IPS-20b (cell line): Measurements from ENCODE around the gene EEFSEC.
A peak's percentile ranks its signal among the peaks of the same experiment; 100 is the strongest.

ENCODE experiments used
- H3K27ac ChIP-seq: one replicate; pipeline ENCODE4 v1.5.1; 2013; ENCODE audit warnings: low read length
- H3K27me3 ChIP-seq: 2 replicates; pipeline ENCODE4 v1.6.1; 2013; ENCODE audit warnings: mild to moderate bottlenecking, low read length, inconsistent platforms; ENCODE audit not compliant: insufficient read depth
- H3K36me3 ChIP-seq: 2 replicates; pipeline ENCODE4 v1.6.1; 2013; ENCODE audit warnings: low read depth, mild to moderate bottlenecking, inconsistent platforms, low read length, moderate library complexity; ENCODE audit not compliant: insufficient read depth
- H3K4me1 ChIP-seq: 2 replicates; pipeline ENCODE4 v1.6.1; 2013; ENCODE audit warnings: mild to moderate bottlenecking, control low read depth, inconsistent platforms, low read length, moderate library complexity; ENCODE audit not compliant: insufficient read depth
- H3K4me3 ChIP-seq: 2 replicates; pipeline ENCODE4 v1.5.1; 2013; ENCODE audit warnings: mild to moderate bottlenecking, low read length, inconsistent platforms
- H3K9ac ChIP-seq: 2 replicates; pipeline ENCODE4 v1.6.1; 2013; ENCODE audit warnings: low read depth, mild to moderate bottlenecking, inconsistent platforms, low read length, moderate library complexity
- H3K9me3 ChIP-seq: 2 replicates; pipeline ENCODE4 v1.6.1; 2013; ENCODE audit warnings: mild to moderate bottlenecking, low read depth, low read length, inconsistent platforms; ENCODE audit not compliant: insufficient read depth

EEFSEC gene

DNA sequence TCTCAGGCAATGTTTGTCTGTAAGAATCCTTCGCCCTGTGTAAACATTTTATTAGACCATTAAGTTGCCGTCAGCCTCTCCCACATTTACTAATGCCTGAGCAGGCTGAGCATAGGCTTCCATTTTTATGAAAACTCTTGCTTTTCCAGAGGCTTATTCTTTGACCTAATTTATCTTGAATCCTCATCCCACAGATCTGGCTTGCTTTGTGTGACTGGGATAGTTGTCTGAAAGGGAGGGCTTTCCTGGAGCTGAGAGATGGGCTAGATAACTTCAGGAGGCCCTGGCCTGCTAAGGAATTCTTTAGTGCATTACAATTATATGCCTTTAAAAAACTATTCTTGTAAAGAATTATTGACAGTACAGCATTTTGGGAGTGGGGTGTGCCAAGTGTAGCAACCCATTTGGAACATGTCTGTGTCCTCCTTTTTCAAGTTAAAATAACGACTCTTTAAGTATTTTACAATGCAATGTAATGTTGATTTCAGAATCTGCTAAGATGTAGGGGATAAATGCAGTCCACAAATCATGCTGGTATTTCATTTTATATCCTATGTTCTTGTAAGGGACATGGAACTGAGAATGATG lies 52.4 kb downstream of the EEFSEC start:
- Histone ChIP-seq H3K27me3 (no peaks in the 10 kb centered on the region), H3K27ac (no peak overlapping the region), H3K36me3 (no peaks in the 10 kb centered on the region), H3K9me3 (no peaks in the 10 kb centered on the region), H3K9ac (no peak overlapping the region), H3K4me1 (peaks cover 7% of the 10 kb centered on the region), H3K4me3 (no peak overlapping the region)

DNA sequence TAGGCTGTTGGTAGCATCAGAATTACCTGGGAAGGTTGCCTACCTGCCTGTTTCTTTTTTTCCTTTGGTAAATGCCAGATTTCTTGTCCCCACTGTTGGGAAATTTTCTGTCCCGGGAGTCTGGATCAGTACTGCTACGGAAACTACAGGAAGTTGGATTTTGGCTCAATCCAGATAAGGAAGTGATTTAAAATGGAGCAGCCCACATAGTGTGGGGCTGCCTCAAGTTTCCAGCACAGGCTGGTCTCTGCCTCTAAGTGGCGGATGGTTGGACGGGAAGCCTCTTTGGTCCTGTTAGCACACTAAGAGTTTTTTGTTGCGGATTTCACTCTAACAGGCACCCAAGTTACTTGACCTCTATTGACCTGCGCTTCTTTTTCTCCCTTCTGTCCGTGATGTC lies 54.7 kb downstream of the EEFSEC start:
- Histone ChIP-seq H3K27me3 (no peaks in the 10 kb centered on the region), H3K9ac (no peak overlapping the region), H3K4me1 (peaks cover 7% of the 10 kb centered on the region), H3K9me3 (no peaks in the 10 kb centered on the region), H3K36me3 (no peaks in the 10 kb centered on the region), H3K4me3 (no peak overlapping the region), H3K27ac (no peak overlapping the region)

GRCh38 chr3:128210711-128211110 lies 57.4 kb downstream of the EEFSEC start:
- Histone ChIP-seq H3K4me3 (no peak overlapping the region), H3K27ac (no peak overlapping the region), H3K9ac (no peak overlapping the region), H3K27me3 (0 out of 2 replicates have a peak, but pooled peaks cover 1% of the 10 kb centered on the region), H3K9me3 (no peaks in the 10 kb centered on the region), H3K36me3 (no peaks in the 10 kb centered on the region), H3K4me1 (peaks cover 3% of the 10 kb centered on the region)

- Histone ChIP-seq H3K27me3 (0 out of 2 replicates have a peak, but pooled peaks cover 11% of the 10 kb centered on the region), H3K36me3 (no peaks in the 10 kb centered on the region), H3K27ac (no peak overlapping the region), H3K9me3 (no peaks in the 10 kb centered on the region), H3K9ac (no peak overlapping the region), H3K4me3 (no peak overlapping the region), H3K4me1 (peaks cover 8% of the 10 kb centered on the region)
These were observed 60.8 kb downstream of the EEFSEC start for GRCh38 chr3:128214056-128214455.

DNA sequence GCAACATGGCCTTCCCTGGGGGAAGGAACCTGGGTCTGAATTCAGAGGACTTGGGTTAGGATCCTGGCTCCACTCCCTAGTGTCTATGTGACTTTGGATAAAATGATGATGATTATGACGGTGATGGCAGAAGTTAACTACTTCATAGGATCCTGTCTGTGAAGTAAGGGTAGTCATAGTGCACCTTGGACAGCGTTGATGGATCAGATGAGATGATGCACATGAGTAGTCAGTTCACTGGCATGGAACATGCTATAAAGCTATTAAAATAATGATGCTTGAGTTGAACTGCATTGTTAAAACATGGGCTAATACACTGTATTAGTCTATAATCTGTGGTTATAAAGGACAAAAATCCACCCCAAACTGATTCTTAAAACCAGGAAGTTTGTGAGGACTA lies 62.0 kb downstream of the EEFSEC start:
- H3K9me3 ChIP-seq: no peaks in the 10 kb centered on the region
- H3K27me3 ChIP-seq: 0 out of 2 replicates have a peak, but pooled peaks cover 11% of the 10 kb centered on the region
- H3K36me3 ChIP-seq: no peaks in the 10 kb centered on the region
- H3K27ac ChIP-seq: no peak overlapping the region
- no peak overlapping the region for H3K4me3 ChIP-seq
- H3K9ac ChIP-seq: no peak overlapping the region
- H3K4me1 ChIP-seq: peaks cover 8% of the 10 kb centered on the region

- H3K9me3 ChIP-seq: no peaks in the 10 kb centered on the region
- no peaks in the 10 kb centered on the region for H3K36me3 ChIP-seq
- H3K9ac ChIP-seq: no peak overlapping the region
- no peak overlapping the region for H3K27ac ChIP-seq
- H3K27me3 ChIP-seq: 0 out of 2 replicates have a peak, but pooled peaks cover 11% of the 10 kb centered on the region
- no peak overlapping the region for H3K4me3 ChIP-seq
- peaks cover 8% of the 10 kb centered on the region for H3K4me1 ChIP-seq
These were observed 62.7 kb downstream of the EEFSEC start for GRCh38 chr3:128215800-128216495.

DNA sequence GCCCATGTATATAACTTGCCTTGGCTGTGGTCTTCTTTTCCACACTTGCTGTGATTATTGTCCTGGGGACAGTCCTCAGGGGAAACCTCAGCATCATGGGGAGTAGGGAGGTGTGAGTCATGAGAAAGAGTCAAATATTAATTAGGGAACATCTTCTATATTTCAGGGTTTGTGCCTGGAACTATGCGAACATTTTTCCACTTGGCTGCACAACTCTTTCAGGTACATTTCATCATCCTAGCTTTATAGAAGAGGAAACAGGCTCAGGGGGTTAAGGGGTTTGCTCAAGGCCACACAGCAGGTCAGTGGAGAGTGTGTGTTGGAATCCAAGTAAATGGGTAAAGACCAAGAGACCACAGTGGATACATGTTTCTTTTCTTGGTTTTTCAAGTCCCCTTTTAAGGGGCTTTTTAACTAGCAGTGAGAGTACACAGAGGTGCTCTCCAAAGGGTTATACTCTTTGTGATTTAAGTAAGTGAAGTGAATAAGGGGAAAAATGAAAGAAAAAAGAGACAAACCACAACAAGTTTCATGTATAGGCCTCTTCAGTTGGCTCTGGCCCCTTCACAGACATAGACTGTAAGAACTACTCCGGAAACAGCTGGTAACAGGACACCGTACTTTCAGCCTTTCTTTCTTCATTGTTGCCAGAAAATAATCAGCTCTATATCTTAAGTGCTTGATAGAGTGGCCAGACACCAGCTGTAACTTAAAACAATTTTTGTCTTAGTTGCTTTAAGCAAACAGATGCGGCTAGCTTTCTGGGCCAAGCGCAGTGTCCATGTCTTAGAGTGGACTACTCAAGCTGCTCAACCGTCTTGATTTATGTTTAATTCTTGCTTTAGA lies 64.6 kb downstream of the EEFSEC start:
- H3K27me3 ChIP-seq: 0 out of 2 replicates have a peak, but pooled peaks cover 11% of the 10 kb centered on the region
- H3K9me3 ChIP-seq: peaks cover 9% of the 10 kb centered on the region
- no peak overlapping the region for H3K9ac ChIP-seq
- peaks cover 8% of the 10 kb centered on the region for H3K4me1 ChIP-seq
- no peak overlapping the region for H3K4me3 ChIP-seq
- H3K27ac ChIP-seq: no peak overlapping the region
- no peaks in the 10 kb centered on the region for H3K36me3 ChIP-seq

DNA sequence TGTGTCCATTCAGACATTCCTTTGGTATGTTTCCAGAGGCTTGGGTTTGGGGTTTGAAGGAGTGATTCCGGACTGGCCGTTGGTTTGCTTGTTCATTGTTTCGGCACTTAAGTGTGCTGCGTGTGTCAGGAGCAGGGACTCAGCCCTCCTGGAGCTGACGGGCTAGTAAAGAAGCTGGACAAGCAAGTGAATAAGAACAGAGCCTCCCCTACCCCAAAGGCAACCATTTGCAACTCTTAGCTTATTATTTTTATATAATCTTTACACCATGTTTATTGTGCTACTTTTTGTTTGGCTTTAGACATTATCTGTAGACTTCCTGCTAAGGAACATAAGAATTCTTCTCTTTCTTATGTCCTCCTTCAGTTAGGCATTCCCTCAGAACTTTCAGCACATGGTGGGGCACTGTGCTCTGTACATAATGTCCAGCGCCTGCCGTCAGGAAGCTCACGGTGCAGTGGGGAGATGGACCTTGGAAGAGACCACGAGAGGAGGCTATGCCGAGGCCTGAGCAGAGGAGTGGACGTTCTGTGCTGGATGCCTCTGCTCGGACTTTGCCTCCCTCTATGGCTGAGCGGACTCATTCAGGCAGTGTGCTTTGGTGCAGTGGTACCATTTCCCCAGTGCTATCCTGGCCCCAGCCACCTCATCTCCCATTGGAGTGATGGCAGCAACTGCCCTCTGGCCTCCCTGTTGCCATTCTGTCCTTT lies 65.4 kb downstream of the EEFSEC start:
- Histone ChIP-seq H3K36me3 (no peaks in the 10 kb centered on the region), H3K9ac (no peak overlapping the region), H3K9me3 (peaks cover 17% of the 10 kb centered on the region), H3K27ac (no peak overlapping the region), H3K4me1 (peaks cover 8% of the 10 kb centered on the region), H3K27me3 (0 out of 2 replicates have a peak, but pooled peaks cover 11% of the 10 kb centered on the region), H3K4me3 (no peak overlapping the region)

DNA sequence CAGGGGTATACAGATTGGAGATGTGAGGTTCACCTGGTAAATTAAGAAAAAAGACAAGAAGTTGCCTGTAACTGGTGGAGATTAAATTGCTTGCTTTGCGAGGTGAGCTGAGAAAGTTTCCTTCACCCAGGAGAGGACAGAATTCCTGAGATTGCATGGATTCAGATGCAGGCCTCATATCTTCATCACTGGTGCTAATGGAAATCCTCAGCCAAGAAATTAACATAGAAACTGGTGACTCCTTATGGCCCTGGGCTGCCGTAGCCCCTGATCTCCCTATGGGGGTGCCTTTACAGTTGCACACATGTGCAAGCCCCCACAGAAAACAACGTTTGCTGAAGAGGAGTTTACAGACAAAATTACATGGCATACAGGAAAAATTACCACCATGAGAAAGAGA lies 68.0 kb downstream of the EEFSEC start:
- Histone ChIP-seq H3K4me1 (peaks cover 4% of the 10 kb centered on the region), H3K27me3 (0 out of 2 replicates have a peak, but pooled peaks cover 3% of the 10 kb centered on the region), H3K9ac (no peak overlapping the region), H3K9me3 (peaks cover 18% of the 10 kb centered on the region), H3K27ac (no peak overlapping the region), H3K36me3 (no peaks in the 10 kb centered on the region), H3K4me3 (no peak overlapping the region)

DNA sequence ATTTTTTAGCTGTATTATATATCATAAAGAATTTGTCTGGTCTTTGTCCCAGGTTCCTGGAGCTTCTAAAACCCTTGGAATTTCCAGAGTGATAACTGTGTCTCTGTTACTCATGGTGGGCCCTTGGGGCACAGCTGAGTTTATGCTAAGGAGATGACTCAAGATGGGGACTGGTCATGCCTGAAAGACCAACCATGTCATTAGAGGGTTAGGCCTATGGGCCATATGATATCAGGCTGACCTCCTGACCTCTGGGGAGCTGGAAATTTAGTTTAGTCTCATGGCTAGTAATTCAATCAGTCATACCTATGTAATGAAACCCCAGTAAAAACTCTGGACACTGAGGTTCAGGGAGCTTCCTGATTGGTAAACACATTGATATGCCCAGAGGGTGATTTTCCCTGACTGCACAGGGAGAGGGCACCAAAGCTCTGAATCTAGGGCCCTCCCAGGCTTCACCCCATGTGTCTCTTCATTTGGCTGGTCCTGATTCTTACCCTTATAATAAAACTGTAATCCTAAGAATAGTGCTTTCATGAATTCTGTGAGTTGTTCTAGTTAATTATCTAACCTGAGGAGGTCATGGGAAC lies 69.6 kb downstream of the EEFSEC start:
- H3K9ac ChIP-seq: no peak overlapping the region

DNA sequence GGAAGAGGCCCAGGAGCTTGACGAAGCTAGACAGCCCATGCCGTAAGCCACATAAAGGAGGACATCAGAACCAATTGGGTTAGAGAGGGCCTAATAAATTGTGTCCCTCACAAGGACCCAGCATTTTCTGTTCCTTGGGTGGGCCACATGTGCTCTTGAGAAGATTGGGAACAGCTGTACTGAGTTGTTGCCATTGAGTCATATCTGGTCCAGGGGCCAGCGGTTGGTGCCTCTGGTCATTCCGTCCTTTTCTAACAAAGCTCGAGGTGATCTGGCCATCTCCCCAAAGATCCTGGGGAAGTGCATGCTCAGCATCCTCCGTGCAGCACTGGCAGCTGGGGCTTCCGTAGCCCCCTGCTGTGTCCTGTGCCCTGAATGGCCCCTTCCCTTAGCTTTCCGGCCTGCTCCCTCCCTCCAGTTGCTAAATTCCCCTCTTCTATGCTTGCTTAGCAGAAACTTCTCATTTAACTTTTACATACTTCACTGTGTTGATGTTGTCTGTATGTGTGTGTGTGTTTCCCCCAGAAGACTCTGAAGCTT lies 73.0 kb downstream of the EEFSEC start:
- Histone ChIP-seq H3K4me3 (no peak overlapping the region), H3K27me3 (no peaks in the 10 kb centered on the region), H3K27ac (no peak overlapping the region), H3K9ac (no peak overlapping the region), H3K36me3 (no peaks in the 10 kb centered on the region), H3K9me3 (peaks cover 18% of the 10 kb centered on the region), H3K4me1 (peaks cover 10% of the 10 kb centered on the region; the same call in 1 of the 2 replicates)

More for the DNA sequence above, 69.6 kb downstream of the EEFSEC start:
- Histone ChIP-seq H3K27ac (no peak overlapping the region), H3K36me3 (no peaks in the 10 kb centered on the region), H3K27me3 (no peaks in the 10 kb centered on the region), H3K4me3 (0 out of 2 replicates have a peak overlapping the region, but pooled peaks have one; percentile 18), H3K4me1 (peaks cover 10% of the 10 kb centered on the region; the same call in 1 of the 2 replicates), H3K9me3 (peaks cover 18% of the 10 kb centered on the region)
